ENCODE measurements around the gene RBM6. TPM values are rescaled to one million over a fixed set of nuclear protein-coding genes. Genes with fewer than 3 reads are reported as not detected.

RBM6 gene
- polyA plus RNA-seq, 1 donor = 79.4 TPM

DNA sequence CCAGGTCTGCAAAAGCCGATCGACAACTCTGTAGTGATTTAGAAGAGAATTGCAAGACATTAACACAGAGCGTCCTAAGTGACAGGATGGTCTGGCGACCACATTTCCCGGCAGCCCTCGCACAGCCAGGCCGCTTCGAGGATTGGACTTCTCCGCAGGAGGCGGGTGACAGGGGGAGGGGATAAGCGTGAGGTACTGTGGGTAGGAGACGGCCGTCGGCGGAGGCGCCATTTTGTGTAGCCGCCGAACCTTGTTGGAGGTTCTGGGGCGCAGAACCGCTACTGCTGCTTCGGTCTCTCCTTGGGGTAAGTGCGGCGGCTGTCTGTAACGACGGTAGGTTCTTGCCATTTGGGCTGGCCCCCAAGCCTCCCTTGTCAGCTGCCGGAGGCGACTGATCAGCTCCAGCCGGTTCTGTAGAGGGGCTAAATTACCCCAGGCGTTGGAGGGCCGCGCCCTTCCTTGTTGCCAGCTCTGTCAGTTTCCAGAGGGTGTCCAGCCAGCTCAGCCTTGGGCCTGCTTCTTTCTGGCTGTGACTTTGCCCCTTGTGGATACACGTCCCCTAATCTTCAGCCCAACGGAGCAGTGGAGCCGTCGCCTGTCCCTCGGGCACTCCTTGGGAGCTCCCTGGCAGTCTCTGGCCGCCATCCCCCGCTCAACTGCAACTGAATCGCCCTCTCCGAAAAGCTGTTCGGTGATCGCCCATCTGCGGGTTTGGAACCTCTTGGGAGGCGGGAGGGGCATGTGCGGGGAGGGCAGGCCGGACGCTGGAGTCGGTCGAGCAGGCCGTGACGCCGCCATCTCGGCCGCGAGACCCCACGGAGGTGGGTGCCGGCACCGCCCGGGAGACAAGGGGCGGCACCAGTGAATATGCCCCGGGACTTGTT, 149.0 kb downstream of the RBM6 start, which contains the start of gene RBM5:
TSS of gene RBM5 (plus strand) at position 195 of the 884 bp plus-strand sequence. CDS start 1,516 bp downstream, outside the sequence.
- DNase-seq (ENCODE audit: low read depth) = peak; percentile 87

DNA sequence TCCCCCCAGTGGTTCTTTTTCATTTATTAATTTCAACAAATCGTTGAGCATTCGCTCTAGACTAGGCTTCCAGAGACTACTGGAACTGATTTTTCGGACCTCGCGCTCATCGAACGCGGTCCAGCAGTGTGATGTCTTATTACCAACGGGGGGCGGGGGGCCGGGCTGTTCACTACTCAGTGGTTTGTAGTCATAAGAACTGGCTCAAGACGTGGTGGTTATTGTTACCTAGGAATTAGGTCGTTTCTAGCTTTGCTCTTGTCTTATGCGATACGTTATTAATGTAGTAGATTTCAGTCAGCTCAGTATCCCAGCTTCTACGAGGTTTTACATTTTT, 149.6 kb downstream of the RBM6 start:
- no peak for DNase-seq (ENCODE audit: low read depth)

- no peak for DNase-seq (ENCODE audit: low read depth)
Observed at GRCh38 chr3:50090984-50091383, 151.0 kb downstream of the RBM6 start.

DNA sequence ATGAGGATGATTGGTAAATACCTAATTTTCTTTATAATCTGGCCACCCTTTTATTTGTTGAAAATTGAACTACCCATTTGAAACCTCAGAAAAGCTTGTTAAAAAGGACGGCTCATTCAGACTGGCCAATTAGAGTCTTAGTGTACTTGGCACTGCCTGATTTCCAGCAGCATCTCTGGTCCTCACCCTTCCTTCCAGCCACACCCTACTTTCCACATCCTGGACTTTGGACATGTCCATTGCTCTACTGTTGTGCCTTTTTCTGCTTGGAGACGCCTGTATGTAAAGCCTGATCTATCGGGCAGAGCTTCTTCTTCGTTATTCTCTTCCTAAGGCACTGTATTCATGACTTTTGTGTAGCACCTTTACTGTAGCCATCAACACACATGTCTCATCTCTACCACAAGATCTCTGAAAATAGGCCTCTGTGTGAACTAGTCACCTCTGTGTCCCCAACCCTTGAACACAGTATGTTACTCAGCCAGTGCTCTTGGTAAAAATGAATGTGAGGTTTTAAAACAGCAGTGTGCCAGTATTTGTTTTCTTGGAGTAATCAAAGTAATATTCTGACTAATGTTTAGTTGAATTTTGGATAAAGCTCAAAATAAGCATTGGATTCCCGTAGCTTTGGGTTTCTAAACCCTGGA, 155.5 kb downstream of the RBM6 start:
- no peak for DNase-seq (ENCODE audit: low read depth)

GRCh38 chr3:50100386-50100785, 160.4 kb downstream of the RBM6 start:
- DNase-seq (ENCODE audit: low read depth) = no peak

- DNase-seq (ENCODE audit: low read depth) = no peak
Observed at GRCh38 chr3:50100956-50101845, 161.3 kb downstream of the RBM6 start.

GRCh38 chr3:50102558-50102957, 162.6 kb downstream of the RBM6 start:
- no peak for DNase-seq (ENCODE audit: low read depth)

GRCh38 chr3:50111757-50112156, 171.8 kb downstream of the RBM6 start:
- DNase-seq (ENCODE audit: low read depth) = no peak

GRCh38 chr3:50112462-50112861, 172.5 kb downstream of the RBM6 start:
- no peak for DNase-seq (ENCODE audit: low read depth)

- no peak for DNase-seq (ENCODE audit: low read depth)
Observed at GRCh38 chr3:50117120-50117519, 177.2 kb downstream of the RBM6 start.

- DNase-seq (ENCODE audit: low read depth) = no peak
Observed at GRCh38 chr3:50118237-50118636, 178.3 kb downstream of the RBM6 start.

- DNase-seq (ENCODE audit: low read depth) = no peak
Observed at GRCh38 chr3:50119786-50120185, 179.8 kb downstream of the RBM6 start.

- DNase-seq (ENCODE audit: low read depth) = no peak
Observed at GRCh38 chr3:50120364-50121071, 180.6 kb downstream of the RBM6 start.

GRCh38 chr3:50121072-50122032, 181.4 kb downstream of the RBM6 start:
- peak; percentile 49 for DNase-seq (ENCODE audit: low read depth)

- no peak for DNase-seq (ENCODE audit: low read depth)
Observed at GRCh38 chr3:50122071-50122470, 182.1 kb downstream of the RBM6 start.

DNA sequence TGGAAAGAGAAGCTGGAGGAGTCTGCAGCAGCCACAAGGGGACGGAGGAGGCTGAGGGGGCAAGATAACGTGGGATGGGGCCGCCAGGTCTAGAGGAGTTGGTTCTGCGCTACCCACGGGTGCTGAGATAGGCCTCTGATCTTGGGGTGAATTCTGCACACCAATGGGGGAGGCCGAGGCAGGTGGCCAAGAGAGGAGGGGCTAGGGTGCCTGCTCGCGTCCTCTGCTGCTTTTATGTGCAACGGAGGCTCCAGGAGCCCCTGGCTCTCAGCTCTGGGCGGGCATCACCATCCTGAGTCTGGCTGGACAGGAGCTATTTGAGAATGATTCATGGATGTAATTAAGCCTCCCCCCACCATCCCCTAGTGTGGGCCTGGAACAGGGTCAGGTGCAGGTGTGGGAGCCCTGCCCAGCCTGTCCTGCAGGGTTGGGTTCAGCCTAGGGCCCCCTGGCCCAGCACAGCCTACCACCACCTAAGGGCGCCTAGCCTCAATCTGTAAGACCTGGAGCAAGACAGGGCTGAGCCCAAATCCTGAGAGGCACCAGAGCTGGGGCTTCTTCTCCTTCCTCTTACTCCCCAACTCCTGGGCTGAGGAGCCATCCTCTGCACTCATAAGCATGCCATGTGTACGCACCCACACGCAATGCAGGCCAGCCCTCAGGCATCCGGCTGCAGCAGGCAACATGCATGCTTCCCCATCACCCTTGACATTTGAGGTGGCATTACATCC, 182.9 kb downstream of the RBM6 start:
- no peak for DNase-seq (ENCODE audit: low read depth)

- DNase-seq (ENCODE audit: low read depth) = no peak
Observed at GRCh38 chr3:50123394-50124051, 183.6 kb downstream of the RBM6 start.

GRCh38 chr3:50124052-50124799, 184.3 kb downstream of the RBM6 start:
- no peak for DNase-seq (ENCODE audit: low read depth)
